Uterus (tissue), 4 donors: ENCODE results near the gene PAPSS1. TPM values are rescaled to one million over a fixed set of nuclear protein-coding genes. Genes with fewer than 3 reads are reported as not detected.

Experiments
- DNase-seq, 2 donors: peaks; one replicate each; pipeline ENCODE4 v3.0.0-alpha.2; 2019 to 2020
- H3K27ac ChIP-seq, 2 donors: fragments of 200-600 bp; sonication (generic); 1 replicate in 1 of 2; 2 replicates in 1 of 2; pipeline ENCODE4 v1.5.1; 2016 to 2018
- H3K27me3 ChIP-seq, 2 donors: fragments of 200-600 bp; sonication (generic); one replicate each; pipeline ENCODE4 v1.5.1; 2018 to 2019; ENCODE audit warnings: control low read depth in 1 of 2
- H3K36me3 ChIP-seq, 2 donors: fragments of 200-600 bp; sonication (generic); one replicate each; pipeline ENCODE4 v1.5.1; 2019; ENCODE audit warnings: control low read depth in 1 of 2
- H3K4me1 ChIP-seq, 2 donors: fragments of 200-600 bp; sonication (generic); one replicate each; pipeline ENCODE4 v1.5.1; 2018 to 2019; ENCODE audit warnings: control low read depth in 1 of 2
- H3K4me3 ChIP-seq, 2 donors: fragments of 200-600 bp; sonication (generic); 1 replicate in 1 of 2; 2 replicates in 1 of 2; pipeline ENCODE4 v1.5.1; 2018 to 2019; ENCODE audit warnings: mild to moderate bottlenecking in 1 of 2
- H3K9me3 ChIP-seq, 2 donors: fragments of 200-600 bp; sonication (generic); one replicate each; pipeline ENCODE4 v1.5.1; 2019; ENCODE audit warnings: control low read depth in 1 of 2
- CTCF ChIP-seq, 4 experiments: fragments of 200-600 bp in 2 of 4; fragments of 450-650 bp in 2 of 4; sonication (generic) in 2 of 4; IDR thresholded peaks; one replicate each; pipeline ENCODE4 v1.5.1; 2016 to 2019; ENCODE audit warnings: antibody characterized with exemption in 4 of 4, mild to moderate bottlenecking in 2 of 4, moderate library complexity in 1 of 4
- POLR2A ChIP-seq, 2 donors: fragments of 450-650 bp; IDR thresholded peaks; one replicate each; pipeline ENCODE4 v1.6.1; 2016; ENCODE audit warnings: antibody characterized with exemption in 2 of 2, mild to moderate bottlenecking in 1 of 2, moderate library complexity in 1 of 2
- intact Hi-C: fragments of 100-400 bp; cut with DNase I; formaldehyde crosslinking; loops from one replicate; pipeline ENCODE4 v1.15.1; 2023; ENCODE audit warnings: low total_unique reads
- total RNA-seq, 4 donors: library from RNA; depleted of rRNA in 3 of 4; stranded (reverse); fragments of >200 nt in 3 of 4; gene quantifications; one replicate each; pipeline versions ENCODE4 v1.1.0 to v1.2.4, GENCODE V29; 2014 to 2023
- donor health status: DM: yes; HTN: yes; CAD: no.

PAPSS1 gene
- total RNA-seq, 4 donors from 2014 or later = 17.4 to 81.8 (median 25.9) TPM

- H3K9me3 ChIP-seq = no peaks in the 10 kb centered on the region
- no peak for DNase-seq
- no peaks in the 10 kb centered on the region for H3K36me3 ChIP-seq
- H3K27me3 ChIP-seq = no peaks in the 10 kb centered on the region
- H3K27ac ChIP-seq = no peak overlapping the region
- H3K4me1 ChIP-seq = no peaks in the 10 kb centered on the region
- intact Hi-C loops = no loop called here
- no peak overlapping the region for H3K4me3 ChIP-seq
- TF ChIP-seq POLR2A (IDR thresholded peaks at IDR 0.05) = no peak
- TF ChIP-seq CTCF (IDR thresholded peaks at IDR 0.05) = no peak
These were observed 71.6 kb downstream of the PAPSS1 start for GRCh38 chr4:107648178-107648991.

- Histone ChIP-seq H3K27ac (no peak overlapping the region), H3K9me3 (no peaks in the 10 kb centered on the region), H3K36me3 (no peaks in the 10 kb centered on the region), H3K27me3 (no peaks in the 10 kb centered on the region), H3K4me3 (no peak overlapping the region), H3K4me1 (no peaks in the 10 kb centered on the region)
- no peak for DNase-seq
- intact Hi-C loops = no loop called here
- TF ChIP-seq POLR2A (IDR thresholded peaks at IDR 0.05) (no peak), CTCF (IDR thresholded peaks at IDR 0.05) (no peak)
These were observed 72.4 kb downstream of the PAPSS1 start for GRCh38 chr4:107647591-107647990.

- Histone ChIP-seq H3K27ac (no peak overlapping the region), H3K9me3 (no peaks in the 10 kb centered on the region), H3K4me1 (no peaks in the 10 kb centered on the region), H3K4me3 (no peak overlapping the region), H3K27me3 (no peaks in the 10 kb centered on the region), H3K36me3 (no peaks in the 10 kb centered on the region)
- TF ChIP-seq CTCF (IDR thresholded peaks at IDR 0.05) (no peak), POLR2A (IDR thresholded peaks at IDR 0.05) (no peak)
- no peak for DNase-seq
- intact Hi-C loops = no loop called here
These were observed 74.4 kb downstream of the PAPSS1 start for GRCh38 chr4:107645604-107646003.

GRCh38 chr4:107643021-107643420 lies 77.0 kb downstream of the PAPSS1 start:
- DNase-seq = no peak
- TF ChIP-seq POLR2A (IDR thresholded peaks at IDR 0.05) (no peak), CTCF (IDR thresholded peaks at IDR 0.05) (no peak)
- no peaks in the 10 kb centered on the region for H3K4me1 ChIP-seq

GRCh38 chr4:107640878-107641277 lies 79.2 kb downstream of the PAPSS1 start:
- Histone ChIP-seq H3K4me1 (no peaks in the 10 kb centered on the region), H3K27me3 (no peaks in the 10 kb centered on the region), H3K27ac (peak overlapping the region; percentile 20 to 80), H3K9me3 (no peaks in the 10 kb centered on the region), H3K36me3 (no peaks in the 10 kb centered on the region), H3K4me3 (no peak overlapping the region)
- intact Hi-C loops = no loop called here
- no peak for DNase-seq
- no peak for TF ChIP-seq CTCF (IDR thresholded peaks at IDR 0.05)
- no peak for TF ChIP-seq POLR2A (IDR thresholded peaks at IDR 0.05)

More at GRCh38 chr4:107643021-107643420, 77.0 kb downstream of the PAPSS1 start:
- H3K36me3 ChIP-seq = no peaks in the 10 kb centered on the region
- intact Hi-C loops = no loop called here
- H3K27ac ChIP-seq = no peak overlapping the region
- no peaks in the 10 kb centered on the region for H3K9me3 ChIP-seq
- H3K4me3 ChIP-seq = no peak overlapping the region
- H3K27me3 ChIP-seq = no peaks in the 10 kb centered on the region
